ENCODE measurements around the gene PICALM. TPM values are rescaled to one million over a fixed set of nuclear protein-coding genes. Genes with fewer than 3 reads are reported as not detected.
A peak's percentile ranks its signal among the peaks of the same experiment; 100 is the strongest.

Gene PICALM
- total RNA-seq, 2 donors from 2014 or later = 395 to 488 TPM

DNA sequence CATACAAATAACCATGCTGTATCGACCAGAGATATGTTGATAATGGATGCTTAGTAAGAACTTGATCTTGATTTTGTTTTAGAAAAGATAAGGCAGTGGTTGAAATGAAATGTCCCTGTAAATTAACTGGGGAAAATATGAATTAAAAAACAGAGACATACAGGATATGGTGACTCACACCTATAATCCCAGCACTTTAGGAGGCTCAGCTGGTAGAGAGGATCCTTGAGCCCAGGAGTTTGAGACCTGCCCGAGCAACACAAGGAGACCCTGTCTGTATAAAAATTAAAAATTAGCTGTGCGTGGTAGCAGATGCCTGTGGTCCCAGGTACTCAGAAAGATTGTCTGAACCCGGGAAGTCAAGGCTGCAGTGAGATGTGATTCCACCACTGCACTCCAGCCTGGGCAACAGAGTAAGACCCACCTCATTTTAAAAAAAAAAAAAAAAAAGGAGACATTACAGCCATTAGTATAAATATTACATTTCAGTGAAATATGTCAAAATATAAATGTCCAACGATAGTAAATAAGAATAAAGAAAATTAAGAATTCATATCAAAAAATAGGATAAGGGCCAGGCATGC, 4.6 kb downstream of the PICALM start:
- H3K9me3 ChIP-seq = no peaks in the 10 kb centered on the region
- TF ChIP-seq, protein P1, sequence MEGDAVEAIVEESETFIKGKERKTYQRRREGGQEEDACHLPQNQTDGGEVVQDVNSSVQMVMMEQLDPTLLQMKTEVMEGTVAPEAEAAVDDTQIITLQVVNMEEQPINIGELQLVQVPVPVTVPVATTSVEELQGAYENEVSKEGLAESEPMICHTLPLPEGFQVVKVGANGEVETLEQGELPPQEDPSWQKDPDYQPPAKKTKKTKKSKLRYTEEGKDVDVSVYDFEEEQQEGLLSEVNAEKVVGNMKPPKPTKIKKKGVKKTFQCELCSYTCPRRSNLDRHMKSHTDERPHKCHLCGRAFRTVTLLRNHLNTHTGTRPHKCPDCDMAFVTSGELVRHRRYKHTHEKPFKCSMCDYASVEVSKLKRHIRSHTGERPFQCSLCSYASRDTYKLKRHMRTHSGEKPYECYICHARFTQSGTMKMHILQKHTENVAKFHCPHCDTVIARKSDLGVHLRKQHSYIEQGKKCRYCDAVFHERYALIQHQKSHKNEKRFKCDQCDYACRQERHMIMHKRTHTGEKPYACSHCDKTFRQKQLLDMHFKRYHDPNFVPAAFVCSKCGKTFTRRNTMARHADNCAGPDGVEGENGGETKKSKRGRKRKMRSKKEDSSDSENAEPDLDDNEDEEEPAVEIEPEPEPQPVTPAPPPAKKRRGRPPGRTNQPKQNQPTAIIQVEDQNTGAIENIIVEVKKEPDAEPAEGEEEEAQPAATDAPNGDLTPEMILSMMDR (IDR thresholded peaks at IDR 0.05) = no peak
- H3K4me1 ChIP-seq (ENCODE audit: control insufficient read depth in 1 of 2, low read depth in 2 of 2) = peaks cover 57 to 59% of the 10 kb centered on the region in 2 donors
- DNase-seq (ENCODE audit: low spot score) (no peak), ATAC-seq (ENCODE audit: insufficient number of reproducible peaks, low FRiP score, low read depth) (no peak)
- H3K4me3 ChIP-seq = peak overlapping the region; percentile 81
- H3K27ac ChIP-seq = peak overlapping the region in 1 of 2 donors; percentile 98
- H3K36me3 ChIP-seq = no peaks in the 10 kb centered on the region
- no peaks in the 10 kb centered on the region for H3K27me3 ChIP-seq (replicated peaks; ENCODE audit: insufficient read depth)

DNA sequence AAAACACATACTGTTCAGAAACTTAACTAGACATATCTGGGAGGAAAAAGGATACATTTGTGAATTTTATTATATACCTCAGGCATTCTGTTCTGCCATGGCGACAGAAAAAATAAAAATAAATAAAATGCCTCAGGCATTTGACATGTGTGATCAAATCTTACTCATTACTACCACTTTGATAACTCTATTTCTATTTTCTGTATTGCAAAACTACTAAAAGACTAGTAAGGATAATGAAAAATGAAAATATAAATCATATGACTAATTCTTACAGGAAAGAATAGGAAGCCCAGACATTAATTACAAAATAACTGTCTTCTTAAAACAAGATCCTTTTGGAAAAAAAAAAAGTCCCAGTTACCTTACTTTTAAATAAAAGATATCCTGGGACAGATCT, 5.3 kb downstream of the PICALM start:
- Histone ChIP-seq H3K4me1 (ENCODE audit: control insufficient read depth in 1 of 2, low read depth in 2 of 2) (peaks cover 63 to 66% of the 10 kb centered on the region in 2 donors), H3K9me3 (no peaks in the 10 kb centered on the region), H3K4me3 (peak overlapping the region; percentile 81), H3K36me3 (no peaks in the 10 kb centered on the region), H3K27ac (peak overlapping the region; percentile 25 to 98), H3K27me3 (replicated peaks; ENCODE audit: insufficient read depth) (no peaks in the 10 kb centered on the region)
- TF ChIP-seq, protein P1 (IDR thresholded peaks at IDR 0.05) = no peak
- no peak for ATAC-seq (ENCODE audit: insufficient number of reproducible peaks, low FRiP score, low read depth)
- DNase-seq (ENCODE audit: low spot score) = no peak

DNA sequence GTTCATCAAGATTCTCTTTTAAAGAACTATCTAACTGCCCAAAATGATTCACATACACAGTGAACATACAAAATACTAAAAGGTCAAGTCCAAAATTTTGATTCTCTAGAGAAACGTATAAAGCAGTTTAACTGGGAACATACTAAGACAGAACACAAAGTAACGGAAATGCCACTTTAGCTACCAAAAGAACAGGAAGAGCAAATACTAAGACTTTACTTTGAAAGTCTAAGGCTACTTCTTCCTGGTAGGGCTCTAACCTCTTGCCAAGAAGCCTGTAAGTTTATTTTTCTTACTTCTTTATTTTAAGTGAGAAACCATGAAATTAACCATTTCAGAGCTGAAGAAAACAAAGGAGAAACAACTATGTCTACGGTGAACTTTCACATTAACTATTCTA, 6.2 kb downstream of the PICALM start:
- DNase-seq (ENCODE audit: low spot score) (no peak), ATAC-seq (ENCODE audit: insufficient number of reproducible peaks, low FRiP score, low read depth) (no peak)
- Histone ChIP-seq H3K4me1 (ENCODE audit: control insufficient read depth in 1 of 2, low read depth in 2 of 2) (peaks cover 67 to 74% of the 10 kb centered on the region in 2 donors), H3K9me3 (no peaks in the 10 kb centered on the region), H3K27ac (peak overlapping the region; percentile 51 to 98), H3K27me3 (replicated peaks; ENCODE audit: insufficient read depth) (no peaks in the 10 kb centered on the region), H3K36me3 (no peaks in the 10 kb centered on the region), H3K4me3 (peak overlapping the region; percentile 81)
- TF ChIP-seq, protein P1 (IDR thresholded peaks at IDR 0.05) = no peak

DNA sequence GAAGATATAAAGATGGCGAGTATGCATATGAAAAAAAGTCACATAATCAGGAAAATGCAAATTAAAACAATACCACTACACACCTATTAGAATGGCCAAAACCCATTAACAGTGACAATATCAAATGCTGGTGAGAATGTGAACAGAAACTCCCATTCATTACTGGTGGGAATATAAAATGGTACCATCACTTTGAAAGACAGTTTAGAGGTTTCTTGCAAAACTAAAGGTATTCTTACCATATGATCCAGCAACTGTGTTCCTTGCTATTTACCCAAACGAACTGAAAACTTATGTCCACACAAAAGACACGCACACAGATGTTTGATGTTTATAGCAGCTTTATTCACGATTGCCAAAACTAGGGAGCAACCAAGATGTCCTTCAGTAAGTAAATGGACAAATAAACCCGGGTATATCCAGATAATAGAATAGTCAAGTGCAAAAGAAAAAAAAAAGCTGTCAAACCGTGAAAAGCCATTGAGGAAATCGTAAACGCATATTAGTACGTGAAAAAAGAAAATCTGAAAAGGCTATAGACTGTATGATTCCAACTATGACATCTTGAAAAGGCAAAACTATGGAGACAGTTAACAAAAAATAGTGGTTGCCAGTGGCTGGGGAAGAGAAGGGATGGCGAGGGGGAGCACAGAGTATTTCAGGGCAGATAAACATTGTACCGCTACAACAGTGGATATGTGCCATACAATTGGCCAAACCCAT, 7.2 kb downstream of the PICALM start:
- DNase-seq (ENCODE audit: low spot score) = no peak
- no peaks in the 10 kb centered on the region for H3K36me3 ChIP-seq
- H3K27me3 ChIP-seq (replicated peaks; ENCODE audit: insufficient read depth) = no peaks in the 10 kb centered on the region
- TF ChIP-seq, protein P1 (IDR thresholded peaks at IDR 0.05) = no peak
- peak overlapping the region; percentile 81 for H3K4me3 ChIP-seq
- H3K27ac ChIP-seq = peak overlapping the region; percentile 51 to 98
- H3K4me1 ChIP-seq (ENCODE audit: control insufficient read depth in 1 of 2, low read depth in 2 of 2) = peaks cover 67 to 76% of the 10 kb centered on the region in 2 donors
- H3K9me3 ChIP-seq = no peaks in the 10 kb centered on the region
- no peak for ATAC-seq (ENCODE audit: insufficient number of reproducible peaks, low FRiP score, low read depth)

DNA sequence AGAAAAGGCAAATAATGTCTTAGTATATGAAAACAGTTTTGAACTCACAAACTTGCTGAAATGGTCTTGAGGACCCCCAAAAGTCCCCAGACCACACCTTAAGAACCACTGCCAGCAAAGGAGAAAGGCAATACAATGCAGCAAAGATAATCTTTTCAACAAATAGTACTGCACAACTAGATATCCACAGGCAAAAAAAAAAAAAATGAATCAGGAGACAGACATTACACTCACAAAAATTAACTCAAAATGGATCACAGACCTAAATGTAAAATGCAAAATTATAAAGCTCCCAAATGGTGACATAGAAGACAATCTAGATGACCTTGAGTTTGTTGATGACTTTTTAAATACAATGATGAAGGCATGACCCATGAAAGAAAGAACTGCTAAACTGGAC, 8.3 kb downstream of the PICALM start:
- no peak for ATAC-seq (ENCODE audit: insufficient number of reproducible peaks, low FRiP score, low read depth)
- H3K27me3 ChIP-seq (replicated peaks; ENCODE audit: insufficient read depth) = no peaks in the 10 kb centered on the region
- no peaks in the 10 kb centered on the region for H3K36me3 ChIP-seq
- peaks cover 67 to 77% of the 10 kb centered on the region in 2 donors for H3K4me1 ChIP-seq (ENCODE audit: control insufficient read depth in 1 of 2, low read depth in 2 of 2)
- TF ChIP-seq, protein P1 (IDR thresholded peaks at IDR 0.05) = no peak
- H3K9me3 ChIP-seq = no peaks in the 10 kb centered on the region
- no peak for DNase-seq (ENCODE audit: low spot score)
- no peak overlapping the region for H3K27ac ChIP-seq
- no peak overlapping the region for H3K4me3 ChIP-seq

Data from thoracic aorta (tissue), 2 donors.